Thyroid gland (tissue), 4 donors: ENCODE data around the gene BCO1. TPM values are rescaled to one million over a fixed set of nuclear protein-coding genes. Genes with fewer than 3 reads are reported as not detected.
"Not testable (repeated sequence)": the region's sequence is repeated elsewhere in the genome, so short reads cannot be mapped to it uniquely, and the experiment has no call there.

Source experiments
- DNase-seq, 2 donors: peaks; one replicate each; pipeline ENCODE4 v3.0.0-alpha.2; 2019
- H3K27ac ChIP-seq, 3 donors: fragments of 200-600 bp; sonication (generic); 1 replicate in 2 of 3; 2 replicates in 1 of 3; pipeline ENCODE4 v1.5.1; 2016 to 2019; ENCODE audit warnings: mild to moderate bottlenecking in 1 of 3, moderate library complexity in 1 of 3
- H3K27me3 ChIP-seq: fragments of 200-600 bp; sonication (generic); one replicate; pipeline ENCODE4 v1.5.1; 2019
- H3K36me3 ChIP-seq, 2 donors: fragments of 200-600 bp; sonication (generic); one replicate each; pipeline ENCODE4 v1.5.1; 2016 to 2019
- H3K4me1 ChIP-seq, 2 donors: fragments of 200-600 bp; sonication (generic); one replicate each; pipeline ENCODE4 v1.5.1; 2017 to 2019
- H3K4me3 ChIP-seq, 3 donors: fragments of 200-600 bp; sonication (generic); replicated peaks in 1 of 3; 1 replicate in 2 of 3; 2 replicates in 1 of 3; pipeline ENCODE4 v1.5.1; 2016; ENCODE audit warnings: mild to moderate bottlenecking in 1 of 3
- H3K9me3 ChIP-seq: fragments of 200-600 bp; sonication (generic); one replicate; pipeline ENCODE4 v1.5.1; 2017
- CTCF ChIP-seq, 6 experiments: fragments of 200-600 bp in 3 of 6; fragments of 450-650 bp in 3 of 6; sonication (generic) in 3 of 6; IDR thresholded peaks; one replicate each; pipeline ENCODE4 v1.5.1; 2016 to 2019; ENCODE audit warnings: antibody characterized with exemption in 6 of 6, mild to moderate bottlenecking in 2 of 6, inconsistent platforms in 1 of 6, moderate library complexity in 1 of 6
- POLR2A ChIP-seq, 2 donors: fragments of 450-650 bp; IDR thresholded peaks; one replicate each; pipeline ENCODE4 v1.6.1; 2017; ENCODE audit warnings: antibody characterized with exemption in 2 of 2, mild to moderate bottlenecking in 2 of 2, moderate library complexity in 1 of 2
- WGBS, 2 donors: methylation state at CpG; one replicate each; pipeline ENCODE4 v1.1.5; 2017; 5-methylcytosine and 5-hydroxymethylcytosine counted together
- intact Hi-C: fragments of 100-400 bp; cut with DNase I; formaldehyde crosslinking; loops from one replicate; pipeline ENCODE4 v1.15.1; 2023
- total RNA-seq, 4 donors: library from RNA; depleted of rRNA; stranded (reverse); fragments of >200 nt; gene quantifications; one replicate each; pipeline ENCODE4 v1.2.3, GENCODE V29; 2016

BCO1 gene
- total RNA-seq, 4 donors from 2014 or later = 0.22 TPM; not detected in 3

GRCh38 chr16:81221731-81222130 lies 16.8 kb upstream of the BCO1 start:
- intact Hi-C loops = no loop called here
- no peak for DNase-seq
- 87 to 88% methylated on average over 6 of the region's 6 CpGs for WGBS, 2 donors
- Histone ChIP-seq H3K4me3 (no peak overlapping the region), H3K4me1 (no peaks in the 10 kb centered on the region), H3K27ac (no peak overlapping the region), H3K9me3 (no peaks in the 10 kb centered on the region), H3K36me3 (no peaks in the 10 kb centered on the region), H3K27me3 (no peaks in the 10 kb centered on the region)
- TF ChIP-seq POLR2A (IDR thresholded peaks at IDR 0.05) = no peak
- TF ChIP-seq CTCF (IDR thresholded peaks at IDR 0.05) = no peak

- WGBS, 2 donors = 73 to 86% methylated on average over 1 of the region's 1 CpG
- H3K27ac ChIP-seq = no peak overlapping the region
- TF ChIP-seq POLR2A (IDR thresholded peaks at IDR 0.05) (no peak), CTCF (IDR thresholded peaks at IDR 0.05) (no peak)
- H3K36me3 ChIP-seq = no peaks in the 10 kb centered on the region
- H3K4me3 ChIP-seq = no peak overlapping the region
- DNase-seq = no peak
- no peaks in the 10 kb centered on the region for H3K9me3 ChIP-seq
- H3K27me3 ChIP-seq = no peaks in the 10 kb centered on the region
- no peaks in the 10 kb centered on the region for H3K4me1 ChIP-seq
- intact Hi-C loops = no loop called here
Observed at GRCh38 chr16:81224824-81225223, 13.7 kb upstream of the BCO1 start.

GRCh38 chr16:81225697-81226096 lies 12.8 kb upstream of the BCO1 start:
- H3K27me3 ChIP-seq, H3K27ac ChIP-seq, H3K36me3 ChIP-seq, H3K4me3 ChIP-seq, DNase-seq, intact Hi-C loops, H3K4me1 ChIP-seq, H3K9me3 ChIP-seq: not testable (repeated sequence)
- 80 to 83% methylated on average over 5 of the region's 5 CpGs for WGBS, 2 donors

GRCh38 chr16:81227785-81228184 lies 10.7 kb upstream of the BCO1 start:
- intact Hi-C loops = no loop called here
- TF ChIP-seq POLR2A (IDR thresholded peaks at IDR 0.05) (no peak), CTCF (IDR thresholded peaks at IDR 0.05) (no peak)
- no peaks in the 10 kb centered on the region for H3K9me3 ChIP-seq
- no peaks in the 10 kb centered on the region for H3K27me3 ChIP-seq
- no peak for DNase-seq
- WGBS, 2 donors = 95 to 96% methylated on average over 2 of the region's 2 CpGs
- H3K27ac ChIP-seq = no peak overlapping the region
- H3K4me1 ChIP-seq = no peaks in the 10 kb centered on the region
- no peak overlapping the region for H3K4me3 ChIP-seq
- no peaks in the 10 kb centered on the region for H3K36me3 ChIP-seq

- no peaks in the 10 kb centered on the region for H3K4me1 ChIP-seq
- H3K36me3 ChIP-seq = no peaks in the 10 kb centered on the region
- H3K27me3 ChIP-seq = no peaks in the 10 kb centered on the region
- H3K27ac ChIP-seq = no peak overlapping the region
- H3K9me3 ChIP-seq = no peaks in the 10 kb centered on the region
- no peak overlapping the region for H3K4me3 ChIP-seq
- DNase-seq = no peak
- WGBS, 2 donors = 66 to 72% methylated on average over 7 of the region's 7 CpGs
- intact Hi-C loops = no loop called here
- no peak for TF ChIP-seq POLR2A (IDR thresholded peaks at IDR 0.05)
- TF ChIP-seq CTCF (IDR thresholded peaks at IDR 0.05) = no peak
Observed at GRCh38 chr16:81229811-81230210, 8.7 kb upstream of the BCO1 start.

GRCh38 chr16:81231014-81231413 lies 7.5 kb upstream of the BCO1 start:
- Histone ChIP-seq H3K4me3 (no peak overlapping the region), H3K27ac (no peak overlapping the region), H3K27me3 (no peaks in the 10 kb centered on the region), H3K4me1 (no peaks in the 10 kb centered on the region), H3K9me3 (no peaks in the 10 kb centered on the region), H3K36me3 (no peaks in the 10 kb centered on the region)
- 72 to 87% methylated on average over 5 of the region's 5 CpGs for WGBS, 2 donors
- TF ChIP-seq CTCF (IDR thresholded peaks at IDR 0.05) (no peak), POLR2A (IDR thresholded peaks at IDR 0.05) (no peak)
- intact Hi-C loops = no loop called here
- no peak for DNase-seq
